ENCODE measurements around the gene ADARB2.

DNA sequence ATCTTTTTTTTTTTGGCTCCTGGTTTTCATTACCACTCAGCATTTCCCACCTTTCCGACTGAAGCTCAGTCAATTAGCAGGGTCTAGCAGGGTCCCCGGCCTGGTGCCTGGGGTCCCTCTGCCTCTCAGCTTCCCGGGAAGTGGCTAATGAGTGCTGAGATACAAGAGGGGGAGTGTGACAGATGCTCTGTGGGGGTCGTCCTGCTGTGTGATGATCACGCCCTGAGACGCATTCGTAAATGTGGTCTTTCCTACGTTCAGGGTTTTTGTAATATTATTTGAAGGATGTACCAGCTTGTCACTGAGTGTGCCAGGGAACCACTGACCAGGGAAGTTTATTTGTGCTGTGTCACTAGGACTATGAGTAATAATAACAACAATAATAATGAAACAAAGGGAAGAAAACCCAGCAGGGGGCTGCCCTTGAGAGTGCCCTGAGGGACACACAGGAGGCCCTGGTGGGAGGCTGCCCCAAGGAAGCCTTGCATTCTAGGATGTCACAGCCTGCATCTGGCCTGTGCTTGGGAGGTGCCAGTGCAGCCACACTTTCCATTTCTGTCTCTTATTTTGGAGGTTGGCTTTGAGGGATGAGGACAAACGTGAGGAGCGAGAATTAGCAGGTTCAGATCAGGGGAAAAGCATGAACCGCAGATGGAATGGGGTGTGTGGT is 337.8 kb downstream of the ADARB2 start:
- TF ChIP-seq, protein P1, sequence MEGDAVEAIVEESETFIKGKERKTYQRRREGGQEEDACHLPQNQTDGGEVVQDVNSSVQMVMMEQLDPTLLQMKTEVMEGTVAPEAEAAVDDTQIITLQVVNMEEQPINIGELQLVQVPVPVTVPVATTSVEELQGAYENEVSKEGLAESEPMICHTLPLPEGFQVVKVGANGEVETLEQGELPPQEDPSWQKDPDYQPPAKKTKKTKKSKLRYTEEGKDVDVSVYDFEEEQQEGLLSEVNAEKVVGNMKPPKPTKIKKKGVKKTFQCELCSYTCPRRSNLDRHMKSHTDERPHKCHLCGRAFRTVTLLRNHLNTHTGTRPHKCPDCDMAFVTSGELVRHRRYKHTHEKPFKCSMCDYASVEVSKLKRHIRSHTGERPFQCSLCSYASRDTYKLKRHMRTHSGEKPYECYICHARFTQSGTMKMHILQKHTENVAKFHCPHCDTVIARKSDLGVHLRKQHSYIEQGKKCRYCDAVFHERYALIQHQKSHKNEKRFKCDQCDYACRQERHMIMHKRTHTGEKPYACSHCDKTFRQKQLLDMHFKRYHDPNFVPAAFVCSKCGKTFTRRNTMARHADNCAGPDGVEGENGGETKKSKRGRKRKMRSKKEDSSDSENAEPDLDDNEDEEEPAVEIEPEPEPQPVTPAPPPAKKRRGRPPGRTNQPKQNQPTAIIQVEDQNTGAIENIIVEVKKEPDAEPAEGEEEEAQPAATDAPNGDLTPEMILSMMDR (IDR thresholded peaks at IDR 0.05), result no peak
- TF ChIP-seq POLR2AphosphoS5 (IDR thresholded peaks at IDR 0.05) (no peak), POLR2A (IDR thresholded peaks at IDR 0.05) (no peak), EP300 (IDR thresholded peaks at IDR 0.05) (no peak)

All from suprapubic skin (tissue), 4 donors.